Upper lobe of left lung (tissue), 4 donors: ENCODE results near the gene EMC7.
"Not testable (repeated sequence)": the region's sequence is repeated elsewhere in the genome, so short reads cannot be mapped to it uniquely, and the experiment has no call there.

Experiments
- CTCF ChIP-seq, 6 experiments: fragments of 450-650 bp in 4 of 6; fragments of 200-600 bp in 2 of 6; sonication (generic) in 2 of 6; IDR thresholded peaks; one replicate each; pipeline ENCODE4 v1.5.1; 2016 to 2019; ENCODE audit warnings: antibody characterized with exemption in 6 of 6
- POLR2A ChIP-seq, 4 donors: fragments of 450-650 bp; IDR thresholded peaks; one replicate each; pipeline ENCODE4 v1.5.1; 2016 to 2017; ENCODE audit warnings: antibody characterized with exemption in 4 of 4, mild to moderate bottlenecking in 2 of 4
- POLR2AphosphoS5 ChIP-seq, 2 donors: sonication (generic); formaldehyde crosslinking; IDR thresholded peaks; one replicate each; pipeline ENCODE4 v1.5.1; 2017; ENCODE audit warnings: antibody characterized with exemption in 2 of 2

GRCh38 chr15:34121786-34122185, 20.1 kb upstream of the EMC7 start:
- not testable (repeated sequence) for TF ChIP-seq POLR2AphosphoS5, CTCF, POLR2A (IDR thresholded peaks at IDR 0.05)
